SU-DHL-6 (cell line): Measurements from ENCODE around the gene STRIT1.

ENCODE experiments used
- H2AFZ ChIP-seq: fragments of 200-600 bp; sonication (generic); 2 replicates; pipeline ENCODE4 v1.6.1; 2014; ENCODE audit warnings: low read depth, mild to moderate bottlenecking, moderate library complexity, mixed read lengths, antibody characterized with exemption, low read length; ENCODE audit not compliant: severe bottlenecking
- H3F3A ChIP-seq: fragments of 200-600 bp; shearing (Covaris generic); 2 replicates; pipeline ENCODE4 v1.6.0; 2016; ENCODE audit warnings: antibody characterized with exemption, mild to moderate bottlenecking; ENCODE audit not compliant: insufficient read depth
- H3K27ac ChIP-seq: fragments of 200-600 bp; sonication (generic); 2 replicates; pipeline ENCODE4 v1.5.1; 2016; ENCODE audit warnings: low read depth, mild to moderate bottlenecking, low read length, moderate library complexity, mixed read lengths
- H3K27me3 ChIP-seq: fragments of 200-600 bp; sonication (generic), shearing (Covaris generic); 2 replicates; pipeline ENCODE4 v1.6.0; 2014; ENCODE audit warnings: mild to moderate bottlenecking, low read length
- H3K36me3 ChIP-seq: fragments of 200-600 bp; sonication (generic); 2 replicates; pipeline ENCODE4 v1.6.1; 2014; ENCODE audit warnings: mild to moderate bottlenecking, low read length, mixed read lengths
- H3K4me2 ChIP-seq: fragments of 300-600, 200-600 bp; shearing (Covaris generic), sonication (generic); 2 replicates; pipeline ENCODE4 v1.6.0; 2014; ENCODE audit warnings: low read length, low read depth, mild to moderate bottlenecking; ENCODE audit not compliant: poor library complexity, severe bottlenecking
- H3K4me3 ChIP-seq: fragments of 200-600 bp; sonication (generic); 2 replicates; pipeline ENCODE4 v1.5.1; 2014; ENCODE audit warnings: antibody characterized with exemption, low read length, mild to moderate bottlenecking, mixed read lengths; ENCODE audit not compliant: insufficient read depth, poor library complexity, severe bottlenecking
- H3K79me2 ChIP-seq: fragments of 200-600 bp; sonication (generic); 2 replicates; pipeline ENCODE4 v1.6.1; 2014; ENCODE audit warnings: mild to moderate bottlenecking, low read length, moderate library complexity; ENCODE audit not compliant: insufficient read depth
- H3K9ac ChIP-seq: fragments of 200-600 bp; sonication (generic); 2 replicates; pipeline ENCODE4 v1.7.0; 2014; ENCODE audit warnings: mild to moderate bottlenecking, low read length
- H3K9me2 ChIP-seq: fragments of 200-600 bp; sonication (generic); replicated peaks from 2 replicates; pipeline ENCODE4 v1.6.1; 2014; ENCODE audit warnings: low read length; ENCODE audit not compliant: insufficient read depth
- H3K9me3 ChIP-seq: fragments of 200-600 bp; sonication (generic); 2 replicates; pipeline ENCODE4 v1.6.1; 2014; ENCODE audit warnings: low read length, mixed read lengths; ENCODE audit not compliant: insufficient read depth
- H4K20me1 ChIP-seq: fragments of 200-600 bp; sonication (generic); 2 replicates; pipeline ENCODE4 v1.6.1; 2014; ENCODE audit warnings: low read depth, mild to moderate bottlenecking, antibody characterized with exemption, low read length, moderate library complexity, mixed read lengths
- CTCF ChIP-seq: fragments of 200-600 bp; sonication (generic); IDR thresholded peaks from one replicate; pipeline ENCODE4 v1.5.1; 2017; ENCODE audit warnings: antibody characterized with exemption, mild to moderate bottlenecking, low read length, moderate library complexity; ENCODE audit not compliant: insufficient read depth, poor library complexity, severe bottlenecking
- EZH2phosphoT487 ChIP-seq: fragments of 200-600 bp; sonication (generic), shearing (Covaris generic); conservative IDR thresholded peaks from 2 replicates; pipeline ENCODE4 v1.6.1; 2018; ENCODE audit warnings: mild to moderate bottlenecking, antibody characterized with exemption, low read length, moderate library complexity, mixed read lengths

STRIT1 gene

GRCh38 chr3:155303540-155304097 is 10.1 kb upstream of the STRIT1 start:
- no peak overlapping the region for H3K27ac ChIP-seq
- no peak overlapping the region for H2AFZ ChIP-seq

GRCh38 chr3:155302891-155303290 is 9.4 kb upstream of the STRIT1 start:
- Histone ChIP-seq H3K36me3 (0 out of 2 replicates have a peak, but pooled peaks cover 2% of the 10 kb centered on the region), H3K27me3 (no peaks in the 10 kb centered on the region), H3K79me2 (no peaks in the 10 kb centered on the region), H3K4me2 (no peak overlapping the region), H4K20me1 (no peaks in the 10 kb centered on the region), H3K27ac (no peak overlapping the region), H3K9me2 (no peaks in the 10 kb centered on the region), H2AFZ (no peak overlapping the region), H3K4me3 (no peak overlapping the region), H3F3A (no peaks in the 10 kb centered on the region), H3K9ac (no peak overlapping the region), H3K9me3 (no peaks in the 10 kb centered on the region)
- TF ChIP-seq CTCF = no peak

More at GRCh38 chr3:155303540-155304097, 10.1 kb upstream of the STRIT1 start:
- Histone ChIP-seq H3K4me2 (no peak overlapping the region), H3K79me2 (no peaks in the 10 kb centered on the region), H3K9me2 (no peaks in the 10 kb centered on the region), H3K4me3 (no peak overlapping the region), H4K20me1 (no peaks in the 10 kb centered on the region), H3K36me3 (no peaks in the 10 kb centered on the region), H3K9me3 (no peaks in the 10 kb centered on the region), H3K27me3 (no peaks in the 10 kb centered on the region), H3F3A (no peaks in the 10 kb centered on the region), H3K9ac (no peak overlapping the region)
- TF ChIP-seq EZH2phosphoT487 (no peak), CTCF (no peak)

- H4K20me1 ChIP-seq = no peaks in the 10 kb centered on the region
- H3F3A ChIP-seq = no peaks in the 10 kb centered on the region
- H3K4me3 ChIP-seq = no peak overlapping the region
- H3K9me3 ChIP-seq = no peaks in the 10 kb centered on the region
- no peak overlapping the region for H3K27ac ChIP-seq
- H3K27me3 ChIP-seq = no peaks in the 10 kb centered on the region
- H3K9me2 ChIP-seq = no peaks in the 10 kb centered on the region
- H3K4me2 ChIP-seq = no peak overlapping the region
- H3K79me2 ChIP-seq = no peaks in the 10 kb centered on the region
- TF ChIP-seq EZH2phosphoT487 (no peak), CTCF (no peak)
- no peak overlapping the region for H3K9ac ChIP-seq
- no peak overlapping the region for H2AFZ ChIP-seq
- 0 out of 2 replicates have a peak, but pooled peaks cover 2% of the 10 kb centered on the region for H3K36me3 ChIP-seq
These were observed 9.0 kb upstream of the STRIT1 start for GRCh38 chr3:155302481-155302880.
